GM18951 (cell line): ENCODE measurements around the gene SPINT2.

Experiments used
- POLR2A ChIP-seq: IDR thresholded peaks from 4 replicates; pipeline ENCODE4 v1.6.1; 2011; ENCODE audit warnings: mild to moderate bottlenecking; ENCODE audit not compliant: insufficient read length, insufficient read depth; ENCODE audit errors: extremely low read depth
- in situ Hi-C: fragments of 300-500 bp; cut with MboI; formaldehyde crosslinking; loops from one replicate; pipeline ENCODE4 v1.12.0; 2022; ENCODE audit warnings: low sequenced_read_pairs, mixed read lengths, inconsistent platforms; ENCODE audit not compliant: unreplicated experiment

The SPINT2 gene

DNA sequence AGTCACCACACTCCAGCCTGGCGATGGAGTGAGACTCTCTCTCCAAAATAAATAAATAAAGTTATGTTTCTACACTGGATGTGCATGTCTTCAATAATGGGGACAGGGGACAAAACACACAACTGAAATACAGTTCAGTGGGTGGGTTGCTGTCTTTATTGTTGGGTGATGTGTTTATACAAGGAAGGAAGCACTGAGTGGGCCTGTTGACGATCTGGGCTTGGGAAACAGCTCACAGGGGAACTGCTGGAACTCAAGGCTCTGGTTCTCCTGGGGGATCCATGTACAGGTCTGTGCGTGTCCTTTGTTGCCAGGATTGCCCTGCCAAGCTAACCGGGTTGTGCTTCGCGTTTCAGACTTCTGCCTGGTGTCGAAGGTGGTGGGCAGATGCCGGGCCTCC lies 18.9 kb downstream of the SPINT2 start:
- TF ChIP-seq POLR2A, result no peak
- in situ Hi-C loops, result no loop called here

DNA sequence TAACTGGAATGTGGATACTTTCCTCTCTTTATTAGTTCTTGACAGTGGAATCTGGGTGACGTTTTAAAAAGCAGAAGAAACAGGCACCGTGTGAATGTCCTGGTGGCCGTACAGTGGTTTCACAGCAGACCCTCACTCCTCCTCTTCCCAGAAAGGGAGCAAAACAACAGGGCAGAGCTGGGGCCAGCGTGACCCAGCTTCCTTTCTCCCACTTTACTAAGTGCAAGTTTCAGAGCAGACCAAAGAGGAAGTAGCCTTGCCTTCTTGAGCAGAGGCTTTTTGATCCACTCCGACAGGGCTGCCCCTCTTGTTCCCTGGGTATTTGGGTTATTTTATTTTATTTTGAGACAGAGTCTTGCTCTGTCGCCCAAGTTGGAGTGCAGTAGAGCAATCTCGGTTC lies 20.0 kb downstream of the SPINT2 start:
- in situ Hi-C loops, result no loop called here

DNA sequence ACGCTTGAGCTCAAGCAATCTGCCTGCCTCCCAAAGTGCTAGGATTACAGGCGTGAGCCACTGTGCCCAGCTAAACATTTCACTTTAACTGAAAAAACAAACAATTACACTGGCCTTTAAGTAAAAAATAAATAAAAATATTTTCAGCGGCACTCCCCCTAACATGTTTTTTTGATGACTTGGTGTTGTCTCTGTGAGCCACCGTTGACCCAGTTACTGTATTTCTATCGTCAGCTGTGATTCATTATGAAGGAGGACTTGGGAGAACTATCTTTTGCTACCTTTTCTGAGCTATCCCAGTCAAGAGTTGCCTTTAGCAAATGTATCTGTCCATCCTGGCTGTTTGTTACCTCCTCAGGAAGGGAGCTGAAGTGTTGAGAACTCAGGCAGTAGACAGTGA lies 21.2 kb downstream of the SPINT2 start:
- in situ Hi-C loops, result no loop called here
- no peak for TF ChIP-seq POLR2A

More for the DNA sequence above, 20.0 kb downstream of the SPINT2 start:
- no peak for TF ChIP-seq POLR2A

DNA sequence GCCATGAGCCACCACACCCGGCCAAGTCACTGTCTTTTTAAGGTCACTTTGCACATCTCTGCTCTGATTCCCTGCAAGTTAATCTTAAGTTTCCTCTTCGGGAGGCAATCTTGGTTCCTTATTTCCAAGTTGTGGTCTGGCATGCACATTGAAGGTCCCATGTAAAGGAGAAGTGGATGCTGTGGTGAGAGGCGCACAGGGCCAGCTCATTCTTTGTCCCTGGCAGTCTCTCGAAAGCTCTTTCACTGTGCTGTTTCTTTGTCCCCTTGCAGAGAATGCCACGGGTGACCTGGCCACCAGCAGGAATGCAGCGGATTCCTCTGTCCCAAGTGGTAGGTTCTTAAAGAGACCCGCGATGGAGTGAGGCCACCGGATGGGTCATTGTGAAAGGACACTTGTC lies 23.2 kb downstream of the SPINT2 start:
- in situ Hi-C loops, result no loop called here
- TF ChIP-seq POLR2A, result no peak

DNA sequence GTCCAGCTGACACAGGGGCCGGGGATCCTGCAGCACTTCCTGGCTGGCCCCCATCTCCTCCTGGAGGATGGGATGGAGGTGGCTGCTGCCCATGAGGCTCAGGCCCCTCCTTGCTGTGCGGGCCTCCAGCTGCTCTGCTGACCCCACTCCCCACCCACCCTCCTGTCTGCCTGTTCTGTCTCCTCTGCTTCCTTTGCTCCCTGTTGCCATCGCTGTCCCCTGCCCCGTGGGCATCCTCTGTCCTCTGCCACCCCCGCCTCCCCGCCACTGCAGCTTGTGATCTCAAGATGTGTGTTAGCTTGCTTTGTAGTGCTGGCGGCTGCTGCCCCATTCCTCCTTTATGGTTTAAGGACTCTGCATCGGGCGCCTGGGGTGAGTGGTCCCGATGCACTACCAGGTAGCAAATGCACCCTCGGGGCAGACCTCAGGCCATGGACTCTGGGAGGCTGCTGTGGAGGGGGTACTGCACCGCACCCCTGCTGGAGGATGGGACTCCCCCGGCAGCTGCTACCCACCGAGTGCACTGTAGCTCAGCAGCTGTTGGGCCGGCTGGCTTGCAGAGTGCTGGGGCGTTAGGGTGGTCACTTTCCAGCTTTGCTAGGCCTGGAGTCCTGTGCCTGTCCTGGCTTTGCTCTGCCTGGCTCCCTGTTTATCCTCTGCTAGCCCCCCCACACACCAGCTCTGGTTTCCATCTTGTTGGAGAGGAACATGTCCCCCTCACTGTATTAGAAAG lies 23.9 kb downstream of the SPINT2 start:
- no peak for TF ChIP-seq POLR2A
- in situ Hi-C loops, result no loop called here

DNA sequence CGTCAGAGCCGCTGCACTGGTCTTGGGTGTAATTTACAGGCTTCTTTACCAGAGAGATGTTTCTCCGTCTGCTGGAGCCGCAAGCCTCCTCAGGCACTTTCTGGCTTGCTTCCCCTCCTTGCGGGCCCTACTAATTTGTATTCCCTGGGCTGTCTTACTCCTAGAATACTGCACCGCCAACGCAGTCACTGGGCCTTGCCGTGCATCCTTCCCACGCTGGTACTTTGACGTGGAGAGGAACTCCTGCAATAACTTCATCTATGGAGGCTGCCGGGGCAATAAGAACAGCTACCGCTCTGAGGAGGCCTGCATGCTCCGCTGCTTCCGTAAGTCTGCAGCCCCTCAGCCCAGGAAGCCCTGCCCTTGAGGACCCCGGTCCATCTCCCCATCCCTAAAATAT lies 25.6 kb downstream of the SPINT2 start:
- in situ Hi-C loops, result no loop called here

DNA sequence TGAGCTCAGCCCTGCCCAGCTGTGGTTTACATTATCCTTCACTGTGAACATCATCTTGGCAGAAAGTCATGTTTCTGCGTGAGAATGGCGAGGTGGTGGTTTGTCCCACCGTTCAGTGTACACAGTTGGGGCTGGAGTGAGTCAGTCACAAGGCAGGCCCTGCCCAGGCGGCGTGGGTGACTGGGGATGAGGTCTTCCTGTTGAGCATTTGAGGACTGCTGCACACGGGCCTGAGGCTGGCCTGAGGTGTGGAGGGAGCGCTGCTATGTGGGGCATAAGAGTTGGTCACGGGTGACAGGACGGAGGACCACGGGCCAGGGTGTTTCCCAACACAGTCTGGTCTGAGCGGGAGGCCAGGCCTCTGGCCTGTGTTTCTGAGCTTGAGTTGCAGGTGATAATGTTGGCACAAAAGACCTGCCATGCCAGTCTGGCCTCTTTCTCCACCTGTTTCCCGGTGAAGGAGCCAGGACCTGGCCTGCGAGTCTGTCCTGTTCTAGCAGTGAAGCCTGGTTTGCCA lies 26.3 kb downstream of the SPINT2 start:
- no peak for TF ChIP-seq POLR2A
- in situ Hi-C loops, result no loop called here

More for the DNA sequence above, 25.6 kb downstream of the SPINT2 start:
- no peak for TF ChIP-seq POLR2A

DNA sequence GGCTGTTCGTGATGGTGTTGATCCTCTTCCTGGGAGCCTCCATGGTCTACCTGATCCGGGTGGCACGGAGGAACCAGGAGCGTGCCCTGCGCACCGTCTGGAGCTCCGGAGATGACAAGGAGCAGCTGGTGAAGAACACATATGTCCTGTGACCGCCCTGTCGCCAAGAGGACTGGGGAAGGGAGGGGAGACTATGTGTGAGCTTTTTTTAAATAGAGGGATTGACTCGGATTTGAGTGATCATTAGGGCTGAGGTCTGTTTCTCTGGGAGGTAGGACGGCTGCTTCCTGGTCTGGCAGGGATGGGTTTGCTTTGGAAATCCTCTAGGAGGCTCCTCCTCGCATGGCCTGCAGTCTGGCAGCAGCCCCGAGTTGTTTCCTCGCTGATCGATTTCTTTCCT lies 27.5 kb downstream of the SPINT2 start:
- in situ Hi-C loops, result no loop called here

DNA sequence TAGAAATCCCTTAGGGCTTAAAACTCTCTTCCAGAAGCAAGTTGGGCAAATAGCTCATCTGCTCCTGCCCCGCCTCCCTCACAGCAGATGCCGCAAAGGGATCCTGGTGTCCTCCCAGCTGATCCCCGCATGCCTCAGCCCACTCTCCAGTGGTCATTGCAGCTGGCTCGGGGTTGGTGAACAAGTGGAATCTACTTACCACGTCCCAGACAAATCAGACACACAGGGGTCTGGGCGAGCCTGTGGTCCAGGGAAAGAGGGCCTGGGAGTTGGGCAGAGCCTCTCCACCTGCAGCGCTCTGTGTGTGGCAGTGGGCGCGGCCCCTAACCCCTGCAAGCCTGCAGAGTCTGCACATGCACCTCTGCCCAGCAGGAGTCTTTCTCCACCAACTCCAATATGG lies 28.9 kb downstream of the SPINT2 start:
- in situ Hi-C loops, result no loop called here
- TF ChIP-seq POLR2A, result no peak

More for the DNA sequence above, 27.5 kb downstream of the SPINT2 start:
- TF ChIP-seq POLR2A, result no peak

DNA sequence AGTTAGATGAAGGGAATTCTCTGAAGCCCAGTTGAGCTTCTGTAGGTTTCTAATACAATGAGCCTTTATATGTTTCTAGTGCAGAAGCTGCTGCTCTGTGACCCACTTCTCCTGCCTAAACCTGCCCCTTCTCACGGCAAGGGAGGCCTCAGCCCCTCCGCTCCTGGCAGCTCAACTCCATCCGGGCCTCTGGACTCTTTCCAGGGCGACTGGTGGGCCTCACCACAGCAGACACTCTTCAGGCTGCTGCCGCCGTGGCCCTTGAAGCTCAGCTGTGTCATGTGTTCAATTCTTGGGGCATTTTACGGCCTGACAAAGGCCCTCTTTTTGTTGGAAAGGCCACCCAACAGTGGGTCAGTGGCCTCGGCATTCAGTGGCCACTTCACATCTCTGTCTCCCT lies 29.7 kb downstream of the SPINT2 start:
- TF ChIP-seq POLR2A, result no peak
- in situ Hi-C loops, result no loop called here

DNA sequence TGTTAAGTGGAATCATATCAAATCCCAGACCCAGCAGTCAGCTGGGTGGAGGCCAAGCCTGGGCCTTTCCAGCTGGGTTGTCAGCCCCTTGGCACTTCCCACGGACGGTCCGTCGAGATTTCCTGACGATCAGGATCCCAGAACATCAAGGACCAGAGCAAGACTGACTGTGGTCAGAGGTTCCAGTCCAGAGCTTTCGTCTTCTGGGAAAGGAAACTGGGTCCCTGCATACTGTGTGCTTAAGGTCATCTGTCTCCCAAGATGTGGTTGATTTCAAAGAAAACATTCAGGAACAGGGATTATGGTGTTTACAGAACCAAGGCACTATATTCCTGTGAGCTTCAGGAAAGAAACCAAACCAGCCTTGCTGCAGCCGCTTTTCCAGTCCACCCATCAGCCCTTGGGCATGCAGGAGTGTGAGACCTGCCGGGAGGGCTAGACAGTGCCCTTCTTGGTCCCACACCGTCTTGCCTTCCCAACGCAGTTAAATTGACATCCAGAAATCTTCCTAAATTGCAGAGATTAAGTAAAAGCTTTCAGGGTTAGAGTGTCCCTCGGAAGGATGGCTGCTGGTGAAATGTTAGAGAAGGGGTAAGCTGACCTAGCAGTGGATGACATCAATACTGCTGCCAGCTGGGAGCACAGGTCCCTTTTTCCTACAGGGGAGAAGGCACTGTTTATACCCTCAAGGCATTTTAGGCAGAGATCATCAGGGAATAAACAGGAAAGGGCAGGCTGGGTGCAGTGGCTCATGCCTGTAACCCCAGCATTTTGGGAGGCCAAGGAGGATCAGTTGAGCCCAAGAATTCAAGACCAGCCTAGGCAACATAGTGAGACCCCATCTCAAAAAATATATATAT lies 34.7 kb downstream of the SPINT2 start:
- no peak for TF ChIP-seq POLR2A
- in situ Hi-C loops, result no loop called here

DNA sequence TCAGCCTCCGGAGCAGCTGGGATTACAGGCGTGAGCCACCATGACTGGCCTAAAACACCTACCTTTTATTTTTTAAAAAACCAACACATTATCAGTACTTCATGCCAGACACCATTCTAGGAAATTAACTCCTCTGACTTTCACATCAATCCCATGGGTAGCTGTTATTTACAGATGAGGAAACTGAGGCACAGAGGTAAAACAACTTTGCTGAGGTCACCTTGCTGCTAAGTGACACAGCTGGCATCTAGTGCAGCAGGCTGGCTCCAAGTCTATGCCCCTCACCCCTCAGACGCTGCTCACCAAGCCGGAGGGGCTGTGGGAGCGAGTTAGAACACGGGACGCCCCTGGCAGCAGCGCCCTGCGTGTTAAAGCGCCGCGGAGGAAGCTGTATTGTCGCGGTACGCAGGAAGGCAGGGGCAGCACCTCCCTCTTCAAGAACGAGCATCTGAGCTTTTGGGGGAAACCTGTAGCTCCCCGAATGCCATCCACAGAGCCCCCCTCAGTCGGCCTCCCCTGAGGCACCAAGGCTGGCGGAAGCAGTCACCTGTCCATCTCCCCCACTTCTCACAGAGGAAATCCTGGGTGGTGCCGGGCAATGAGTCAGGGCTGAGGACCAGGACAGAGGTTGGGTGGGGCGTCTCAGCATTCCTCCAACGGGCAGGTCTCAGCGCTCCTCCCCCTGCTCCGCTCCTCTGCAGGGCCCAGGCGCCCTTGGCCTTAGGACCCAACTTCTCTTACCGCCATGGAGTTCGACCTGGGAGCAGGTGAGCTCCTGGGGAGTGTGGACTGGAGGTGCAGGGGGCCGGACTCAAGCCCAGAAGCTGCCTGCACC lies 39.4 kb downstream of the SPINT2 start, which contains the start of gene C19orf33:
Gene C19orf33 (plus strand): TSS at position 735 of the 835 bp plus-strand sequence. CDS start 11 bp downstream, at position 746.
- in situ Hi-C loops, result no loop called here
- no peak for TF ChIP-seq POLR2A
